ENCODE data around the gene TLR8. TPM values are rescaled to one million over a fixed set of nuclear protein-coding genes. Genes with fewer than 3 reads are reported as not detected.

Gene TLR8
- total RNA-seq, 2 donors from 2014 or later, result 0.26 TPM; not detected in 1

GRCh38 chrX:12899506-12899905 is 6.9 kb upstream of the TLR8 start:
- H3K27ac ChIP-seq, result no peak overlapping the region
- H3K9me3 ChIP-seq, result no peaks in the 10 kb centered on the region
- intact Hi-C loops (cut with DNase I), result no loop called here
- 47 to 51% methylated on average over 7 of the region's 7 CpGs for WGBS, 2 donors
- no peak for DNase-seq
- no peaks in the 10 kb centered on the region for H3K4me1 ChIP-seq
- H3K27me3 ChIP-seq, result no peaks in the 10 kb centered on the region
- ATAC-seq, result no peak
- H3K36me3 ChIP-seq (replicated peaks in 1 of 2; ENCODE audit: insufficient read depth in 1 of 2, low read depth in 2 of 2), result no peaks in the 10 kb centered on the region
- no peak overlapping the region for H3K4me3 ChIP-seq
- TF ChIP-seq, protein P1, sequence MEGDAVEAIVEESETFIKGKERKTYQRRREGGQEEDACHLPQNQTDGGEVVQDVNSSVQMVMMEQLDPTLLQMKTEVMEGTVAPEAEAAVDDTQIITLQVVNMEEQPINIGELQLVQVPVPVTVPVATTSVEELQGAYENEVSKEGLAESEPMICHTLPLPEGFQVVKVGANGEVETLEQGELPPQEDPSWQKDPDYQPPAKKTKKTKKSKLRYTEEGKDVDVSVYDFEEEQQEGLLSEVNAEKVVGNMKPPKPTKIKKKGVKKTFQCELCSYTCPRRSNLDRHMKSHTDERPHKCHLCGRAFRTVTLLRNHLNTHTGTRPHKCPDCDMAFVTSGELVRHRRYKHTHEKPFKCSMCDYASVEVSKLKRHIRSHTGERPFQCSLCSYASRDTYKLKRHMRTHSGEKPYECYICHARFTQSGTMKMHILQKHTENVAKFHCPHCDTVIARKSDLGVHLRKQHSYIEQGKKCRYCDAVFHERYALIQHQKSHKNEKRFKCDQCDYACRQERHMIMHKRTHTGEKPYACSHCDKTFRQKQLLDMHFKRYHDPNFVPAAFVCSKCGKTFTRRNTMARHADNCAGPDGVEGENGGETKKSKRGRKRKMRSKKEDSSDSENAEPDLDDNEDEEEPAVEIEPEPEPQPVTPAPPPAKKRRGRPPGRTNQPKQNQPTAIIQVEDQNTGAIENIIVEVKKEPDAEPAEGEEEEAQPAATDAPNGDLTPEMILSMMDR (IDR thresholded peaks at IDR 0.05), result no peak
- TF ChIP-seq POLR2A (IDR thresholded peaks at IDR 0.05), result no peak

GRCh38 chrX:12901486-12901885 is 4.9 kb upstream of the TLR8 start:
- Histone ChIP-seq H3K36me3 (replicated peaks in 1 of 2; ENCODE audit: insufficient read depth in 1 of 2, low read depth in 2 of 2) (no peaks in the 10 kb centered on the region), H3K4me1 (no peaks in the 10 kb centered on the region), H3K9me3 (no peaks in the 10 kb centered on the region), H3K27me3 (no peaks in the 10 kb centered on the region), H3K4me3 (no peak overlapping the region), H3K27ac (no peak overlapping the region)
- intact Hi-C loops (cut with DNase I), result no loop called here
- TF ChIP-seq, protein P1 (IDR thresholded peaks at IDR 0.05), result peak; percentile 36 to 66 (median 49)
- no peak for TF ChIP-seq POLR2A (IDR thresholded peaks at IDR 0.05)
- WGBS, 2 donors, result 8 to 12% methylated on average over 8 to 10 of the region's 10 CpGs
- ATAC-seq (peak; percentile 47), DNase-seq (peak; percentile 63 to 78 (median 66))

DNA sequence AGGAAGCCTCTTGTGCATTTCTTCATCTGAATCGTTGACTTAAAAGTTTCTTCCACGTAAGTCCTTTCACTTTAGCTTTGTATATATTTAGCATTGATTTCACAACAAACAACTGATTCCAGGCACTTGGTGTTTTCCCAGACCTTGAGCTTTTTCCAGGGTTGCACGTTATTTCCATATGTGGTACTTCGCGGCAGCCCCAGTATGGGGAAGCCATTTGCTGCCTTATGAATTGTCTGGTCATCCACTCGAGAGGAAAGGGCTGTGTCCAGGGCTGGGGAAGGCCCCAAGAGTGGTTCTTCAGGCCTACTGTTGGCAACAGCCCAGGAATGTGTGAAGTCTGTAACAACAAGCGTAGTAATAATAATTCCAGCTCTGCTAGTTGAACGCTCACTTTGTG is 2.8 kb upstream of the TLR8 start:
- intact Hi-C loops (cut with DNase I), result no loop called here
- Histone ChIP-seq H3K27me3 (no peaks in the 10 kb centered on the region), H3K27ac (no peak overlapping the region), H3K9me3 (no peaks in the 10 kb centered on the region), H3K4me1 (no peaks in the 10 kb centered on the region), H3K36me3 (replicated peaks in 1 of 2; ENCODE audit: insufficient read depth in 1 of 2, low read depth in 2 of 2) (no peaks in the 10 kb centered on the region), H3K4me3 (no peak overlapping the region)
- no peak for DNase-seq
- no peak for ATAC-seq
- 22 to 34% methylated on average over 5 to 8 of the region's 8 CpGs for WGBS, 2 donors
- TF ChIP-seq, protein P1 (IDR thresholded peaks at IDR 0.05), result no peak
- TF ChIP-seq POLR2A (IDR thresholded peaks at IDR 0.05), result no peak

DNA sequence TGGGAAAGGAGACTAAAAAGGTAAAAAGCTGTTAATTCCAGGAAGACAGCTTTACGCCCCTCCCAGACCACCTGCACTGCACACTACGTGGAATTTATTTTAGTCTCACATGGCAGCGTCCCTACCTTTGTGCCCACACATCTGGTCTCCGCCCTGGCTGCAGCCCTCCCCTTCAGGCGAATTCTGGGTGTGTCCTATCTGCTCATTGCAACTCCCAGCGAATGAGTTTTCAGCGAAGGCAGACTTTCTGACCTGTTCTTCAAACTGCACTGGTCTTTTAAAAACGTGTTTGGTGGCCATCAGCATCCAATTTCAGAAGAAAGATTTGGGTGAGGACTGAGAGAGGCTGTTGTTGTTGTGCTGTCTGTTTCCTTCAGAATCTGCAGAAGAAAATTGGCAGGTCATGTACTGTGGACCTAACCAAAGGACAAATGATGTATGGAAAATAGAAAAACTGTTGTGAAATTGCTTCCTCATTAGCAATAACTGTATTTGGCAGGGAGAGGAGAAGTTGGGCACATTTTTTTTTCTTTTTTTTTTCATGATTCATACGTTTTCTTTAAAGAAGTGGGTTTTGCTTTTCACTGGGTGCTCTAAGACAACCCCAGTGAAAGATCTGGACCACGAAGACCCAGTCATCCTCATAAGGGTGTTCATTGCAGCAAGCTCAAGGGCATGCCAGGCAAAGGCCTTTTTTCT is 4.2 kb downstream of the TLR8 start:
- intact Hi-C loops (cut with DNase I), result no loop called here
- Histone ChIP-seq H3K36me3 (replicated peaks in 1 of 2; ENCODE audit: insufficient read depth in 1 of 2, low read depth in 2 of 2) (no peaks in the 10 kb centered on the region), H3K27me3 (no peaks in the 10 kb centered on the region), H3K9me3 (no peaks in the 10 kb centered on the region), H3K4me1 (no peaks in the 10 kb centered on the region), H3K4me3 (no peak overlapping the region), H3K27ac (no peak overlapping the region)
- TF ChIP-seq POLR2A (IDR thresholded peaks at IDR 0.05), result no peak
- TF ChIP-seq, protein P1 (IDR thresholded peaks at IDR 0.05), result no peak
- ATAC-seq (no peak), DNase-seq (no peak)
- 36 to 46% methylated on average over 8 to 10 of the region's 10 CpGs for WGBS, 2 donors

DNA sequence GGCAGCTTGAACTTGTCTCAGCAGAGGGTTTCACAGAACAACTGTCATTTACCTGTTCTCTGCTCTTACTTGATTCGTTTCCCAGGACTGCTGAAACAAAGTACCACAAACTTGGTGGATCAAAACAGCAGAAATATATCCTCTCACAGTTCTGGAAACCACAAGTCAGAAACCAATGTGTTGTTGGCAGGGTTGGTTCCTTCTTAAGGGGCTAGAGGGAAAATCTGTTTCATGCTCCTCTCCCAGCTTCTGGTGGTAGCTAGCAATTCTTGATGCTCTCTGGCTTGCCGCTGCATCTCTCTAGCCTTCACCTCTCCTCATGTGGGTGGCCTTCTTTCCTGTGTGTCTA is 4.7 kb downstream of the TLR8 start:
- 58 to 72% methylated on average over 2 of the region's 2 CpGs for WGBS, 2 donors
- no peak for DNase-seq
- no peak overlapping the region for H3K4me3 ChIP-seq

More for the DNA sequence above, 4.7 kb downstream of the TLR8 start:
- H3K27ac ChIP-seq, result no peak overlapping the region
- intact Hi-C loops (cut with DNase I), result no loop called here
- TF ChIP-seq, protein P1 (IDR thresholded peaks at IDR 0.05), result no peak
- TF ChIP-seq POLR2A (IDR thresholded peaks at IDR 0.05), result no peak
- no peaks in the 10 kb centered on the region for H3K27me3 ChIP-seq
- no peaks in the 10 kb centered on the region for H3K9me3 ChIP-seq
- no peaks in the 10 kb centered on the region for H3K4me1 ChIP-seq
- no peaks in the 10 kb centered on the region for H3K36me3 ChIP-seq (replicated peaks in 1 of 2; ENCODE audit: insufficient read depth in 1 of 2, low read depth in 2 of 2)
- ATAC-seq, result no peak

All from body of pancreas (tissue), 4 donors.